HepG2 (cell line): ENCODE results near the gene GNL3.

Source experiments
- BORCS8-MEF2B ChIP-seq: sonication (generic); formaldehyde crosslinking; IDR thresholded peaks from 2 replicates; pipeline ENCODE4 v1.8.0; 2022; ENCODE audit warnings: mild to moderate bottlenecking, missing genetic modification reagents
- ELF3 ChIP-seq: IDR thresholded peaks from 2 replicates; pipeline ENCODE4 v1.6.1; 2016; ENCODE audit warnings: missing genetic modification reagents, missing compliant biosample characterization
- EZH2 ChIP-seq: conservative IDR thresholded peaks from 2 replicates; pipeline ENCODE4 v1.6.1; 2012; ENCODE audit warnings: mild to moderate bottlenecking, low read depth, low read length, moderate library complexity
- FOSL1 ChIP-seq: sonication (generic); formaldehyde crosslinking; IDR thresholded peaks from 2 replicates; pipeline ENCODE4 v1.9.0; 2021; ENCODE audit warnings: missing genetic modification reagents, borderline replicate concordance
- POLR2AphosphoS5 ChIP-seq: IDR thresholded peaks from 2 replicates; pipeline ENCODE4 v1.6.1; 2012; ENCODE audit warnings: low read depth, low read length
- RBAK ChIP-seq: sonication (generic); formaldehyde crosslinking; IDR thresholded peaks from 2 replicates; pipeline ENCODE4 v1.5.1; 2020; ENCODE audit warnings: mild to moderate bottlenecking, missing genetic modification reagents
- SP1 ChIP-seq, 2 experiments: fragments of 450-650 bp in 1 of 2; sonication (generic) in 1 of 2; formaldehyde crosslinking in 1 of 2; IDR thresholded peaks; 2 replicates each; pipeline versions ENCODE4 v1.4.0 to v1.6.1; 2016 to 2020; ENCODE audit warnings: missing genetic modification reagents in 1 of 2
- YY1 ChIP-seq: IDR thresholded peaks from 2 replicates; pipeline ENCODE4 v1.6.1; 2011; ENCODE audit warnings: low read length, low read depth, moderate library complexity, mild to moderate bottlenecking; ENCODE audit not compliant: insufficient read depth, insufficient replicate concordance
- ZFP36 ChIP-seq: fragments of 150-350 bp; IDR thresholded peaks from 2 replicates; pipeline ENCODE4 v1.6.1; 2018; ENCODE audit warnings: borderline replicate concordance, low read length, low read depth; ENCODE audit not compliant: partially characterized antibody
- ZNF367 ChIP-seq: sonication (generic); formaldehyde crosslinking; IDR thresholded peaks from 2 replicates; pipeline ENCODE4 v1.4.0; 2020; ENCODE audit warnings: missing genetic modification reagents, borderline replicate concordance
- ZNF850 ChIP-seq: sonication (generic); formaldehyde crosslinking; conservative IDR thresholded peaks from 2 replicates; pipeline ENCODE4 v1.9.0; 2021; ENCODE audit warnings: mild to moderate bottlenecking, missing genetic modification reagents

- no peak for TF ChIP-seq ZFP36
- no peak for TF ChIP-seq YY1
- no peak for TF ChIP-seq ZNF367 (CRISPR knock-in tag)
- TF ChIP-seq ZNF850 (CRISPR knock-in tag), result no peak
- TF ChIP-seq SP1 (IDR thresholded peaks at IDR 0.05), result no peak
- TF ChIP-seq SP1 (CRISPR knock-in tag; IDR thresholded peaks at IDR 0.05), result no peak
- TF ChIP-seq ELF3 (CRISPR knock-in tag), result no peak
- no peak for TF ChIP-seq FOSL1 (CRISPR knock-in tag)
- no peak for TF ChIP-seq EZH2
- no peak for TF ChIP-seq POLR2AphosphoS5
- no peak for TF ChIP-seq BORCS8-MEF2B
- no peak for TF ChIP-seq RBAK (CRISPR knock-in tag)
Measured at GRCh38 chr3:52703341-52703740, 17.5 kb downstream of the GNL3 start.
